HUES48 (cell line): ENCODE results near the gene TRAIP.

ENCODE experiments used
- H3K27ac ChIP-seq: one replicate; pipeline ENCODE4 v1.7.0; 2013; ENCODE audit warnings: low read depth, low read length, inconsistent platforms
- H3K27me3 ChIP-seq: 2 replicates; pipeline ENCODE4 v1.6.1; 2013; ENCODE audit warnings: mild to moderate bottlenecking, low read length; ENCODE audit not compliant: control insufficient read depth, insufficient read depth
- H3K36me3 ChIP-seq: 2 replicates; pipeline ENCODE4 v1.6.1; 2013; ENCODE audit warnings: low read length; ENCODE audit not compliant: control insufficient read depth, insufficient read depth
- H3K4me1 ChIP-seq: 2 replicates; pipeline ENCODE4 v1.6.1; 2013; ENCODE audit warnings: mild to moderate bottlenecking, low read length; ENCODE audit not compliant: control insufficient read depth, insufficient read depth
- H3K4me3 ChIP-seq: 2 replicates; pipeline ENCODE4 v1.5.1; 2013; ENCODE audit warnings: mild to moderate bottlenecking, low read depth, low read length
- H3K9ac ChIP-seq: 2 replicates; pipeline ENCODE4 v1.6.1; 2013; ENCODE audit warnings: mild to moderate bottlenecking, low read depth, low read length, moderate library complexity
- H3K9me3 ChIP-seq: 2 replicates; pipeline ENCODE4 v1.6.1; 2013; ENCODE audit warnings: low read length; ENCODE audit not compliant: control insufficient read depth, insufficient read depth

TRAIP gene

DNA sequence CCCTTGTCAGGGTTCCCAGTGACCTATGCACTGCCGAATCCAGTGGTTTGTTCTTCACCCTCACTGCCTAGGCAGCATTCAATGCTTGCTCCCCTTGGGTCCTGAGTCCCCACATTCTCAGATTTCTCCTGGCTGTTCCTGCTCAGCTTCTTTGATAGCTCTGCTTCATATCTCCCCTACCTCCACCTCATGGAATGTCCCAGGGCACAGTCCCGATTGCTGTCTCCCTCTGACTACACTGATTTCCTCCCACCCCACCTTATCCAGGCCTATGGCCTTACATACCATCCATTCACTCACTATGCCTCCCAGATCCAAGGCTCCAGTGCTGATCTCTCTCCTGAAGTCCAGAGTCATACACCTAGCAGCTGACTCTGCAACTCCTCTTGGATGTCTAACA lies 55.2 kb downstream of the TRAIP start:
- Histone ChIP-seq H3K9me3 (no peaks in the 10 kb centered on the region), H3K27me3 (peaks cover 31% of the 10 kb centered on the region), H3K36me3 (no peaks in the 10 kb centered on the region), H3K4me3 (no peak overlapping the region), H3K4me1 (peaks cover 6% of the 10 kb centered on the region; the same call in 1 of the 2 replicates), H3K9ac (no peak overlapping the region), H3K27ac (no peak overlapping the region)

DNA sequence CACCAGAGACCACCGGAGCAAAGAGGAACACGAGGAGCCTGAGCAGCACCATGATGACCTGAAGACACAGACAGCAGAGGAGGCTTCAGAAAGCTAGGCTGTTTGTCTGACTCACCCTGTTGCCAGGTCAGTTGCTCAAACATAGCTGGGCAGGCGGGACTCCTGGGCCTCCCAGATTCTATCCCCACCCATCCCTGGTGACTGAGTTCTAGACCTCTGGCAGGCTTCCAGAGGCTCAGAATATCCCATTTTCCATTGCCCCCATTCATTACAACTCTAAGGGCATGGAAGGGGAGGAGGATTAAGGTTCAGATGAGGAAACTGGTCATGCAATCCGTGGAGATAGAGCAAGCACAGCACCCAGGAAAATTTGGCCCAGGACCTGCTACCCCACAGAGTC lies 56.6 kb downstream of the TRAIP start, which contains the start of gene CDHR4:
CDHR4 (minus strand) TSS at position 113 of the 400 bp plus-strand sequence; CDS start at position 52, 61 bp downstream.
- H3K36me3 ChIP-seq = no peaks in the 10 kb centered on the region
- H3K27ac ChIP-seq = no peak within 1 kb of the TSS
- no peaks in the 10 kb centered on the region for H3K4me1 ChIP-seq
- H3K4me3 ChIP-seq = no peak within 1 kb of the TSS
- H3K9ac ChIP-seq = no peak within 1 kb of the TSS
- peaks cover 24% of the 10 kb centered on the region for H3K27me3 ChIP-seq
- H3K9me3 ChIP-seq = no peaks in the 10 kb centered on the region

DNA sequence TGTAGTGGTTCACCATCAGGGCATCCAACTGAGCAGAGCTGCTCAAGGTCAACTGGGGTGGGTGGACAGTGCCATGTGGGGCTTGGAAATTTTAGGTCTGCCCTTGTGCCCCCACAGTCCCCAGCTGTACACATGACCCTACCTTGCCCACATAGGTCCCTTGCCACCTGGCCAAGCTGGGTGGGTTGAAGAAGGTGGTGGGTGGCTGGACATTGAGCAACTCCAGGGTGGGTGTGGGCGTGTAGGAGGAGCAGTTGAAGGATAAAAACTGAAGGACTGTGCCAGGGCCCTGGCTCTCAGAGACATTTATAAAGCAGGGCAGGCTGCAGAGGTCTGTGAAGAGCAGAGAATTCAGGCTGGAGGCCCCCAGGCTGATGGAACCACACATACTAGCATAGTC lies 57.3 kb downstream of the TRAIP start:
- Histone ChIP-seq H3K9ac (no peak overlapping the region), H3K27ac (no peak overlapping the region)

DNA sequence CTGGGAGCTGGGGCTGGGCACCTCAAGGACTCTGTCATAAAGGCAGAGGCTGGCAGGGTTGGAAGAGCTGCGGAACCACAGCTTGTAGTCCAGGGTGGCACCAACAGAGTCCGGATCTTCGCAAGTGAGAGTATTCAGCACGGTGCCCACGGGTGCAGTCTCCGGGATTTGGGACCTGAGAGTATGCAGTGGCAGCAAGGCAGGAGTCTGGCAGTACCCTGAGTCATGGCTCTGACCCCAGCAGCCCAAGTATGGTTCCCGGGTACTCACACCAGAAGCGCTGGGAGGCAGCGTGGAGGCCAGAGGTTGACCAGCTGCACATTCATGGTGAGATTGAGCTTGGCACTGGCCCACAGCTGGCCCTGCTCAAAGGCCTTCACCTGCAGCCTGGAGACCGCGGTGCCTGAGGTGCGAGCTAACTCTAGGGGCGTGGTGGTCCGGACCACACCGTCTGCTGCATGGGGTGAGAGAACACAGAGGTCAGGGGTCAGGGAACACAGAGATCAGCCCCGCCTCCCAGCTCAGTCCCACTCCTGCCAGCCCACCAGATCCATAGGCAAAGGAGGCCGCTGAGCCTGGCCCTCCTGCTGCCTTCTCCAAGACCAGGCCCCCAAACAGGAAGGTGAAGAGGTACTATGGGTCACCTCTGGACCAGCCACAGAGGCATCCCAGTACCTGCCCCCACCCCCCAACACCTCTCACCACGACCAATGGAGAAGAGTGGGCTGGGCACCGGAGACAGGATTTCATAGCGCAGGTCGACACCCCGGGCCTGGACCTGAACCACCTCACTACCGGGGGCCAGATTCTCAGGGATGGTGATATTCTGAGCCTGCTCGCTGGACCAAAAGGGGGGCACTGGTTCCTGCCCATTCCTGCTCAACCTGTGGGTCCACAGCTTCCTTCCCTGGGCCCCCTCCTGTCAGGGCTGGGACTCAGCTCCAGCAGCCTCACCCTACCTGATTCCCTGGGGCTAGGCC lies 61.1 kb downstream of the TRAIP start:
- no peak overlapping the region for H3K9ac ChIP-seq
- H3K27me3 ChIP-seq = no peaks in the 10 kb centered on the region
- no peaks in the 10 kb centered on the region for H3K4me1 ChIP-seq
- no peaks in the 10 kb centered on the region for H3K36me3 ChIP-seq
- H3K4me3 ChIP-seq = no peak overlapping the region
- no peaks in the 10 kb centered on the region for H3K9me3 ChIP-seq
- H3K27ac ChIP-seq = no peak overlapping the region

More for the DNA sequence above, 57.3 kb downstream of the TRAIP start:
- no peaks in the 10 kb centered on the region for H3K4me1 ChIP-seq
- H3K9me3 ChIP-seq = no peaks in the 10 kb centered on the region
- peaks cover 17% of the 10 kb centered on the region for H3K27me3 ChIP-seq
- no peaks in the 10 kb centered on the region for H3K36me3 ChIP-seq
- no peak overlapping the region for H3K4me3 ChIP-seq

DNA sequence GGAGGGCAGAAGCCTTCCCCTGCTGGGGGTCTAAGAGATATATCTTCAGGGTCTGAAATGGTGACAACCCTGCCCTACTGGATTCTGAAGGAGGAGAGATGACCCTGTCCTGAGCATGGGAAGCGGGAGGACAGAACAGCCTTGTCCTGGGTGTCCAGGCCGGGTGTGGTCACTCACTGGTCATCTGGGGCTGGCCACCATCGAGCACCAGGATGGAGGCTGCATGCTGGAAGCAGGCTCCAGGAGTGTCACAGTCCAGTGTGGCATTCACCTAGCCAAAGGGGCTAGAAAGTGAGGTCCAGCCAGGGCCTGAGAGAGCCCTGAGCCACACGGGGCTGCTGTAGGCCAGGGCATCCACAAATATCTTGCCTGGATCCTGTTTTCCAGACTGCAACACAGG lies 61.9 kb downstream of the TRAIP start:
- Histone ChIP-seq H3K4me1 (no peaks in the 10 kb centered on the region), H3K36me3 (no peaks in the 10 kb centered on the region), H3K9ac (no peak overlapping the region), H3K27me3 (no peaks in the 10 kb centered on the region), H3K4me3 (no peak overlapping the region), H3K9me3 (no peaks in the 10 kb centered on the region), H3K27ac (no peak overlapping the region)

DNA sequence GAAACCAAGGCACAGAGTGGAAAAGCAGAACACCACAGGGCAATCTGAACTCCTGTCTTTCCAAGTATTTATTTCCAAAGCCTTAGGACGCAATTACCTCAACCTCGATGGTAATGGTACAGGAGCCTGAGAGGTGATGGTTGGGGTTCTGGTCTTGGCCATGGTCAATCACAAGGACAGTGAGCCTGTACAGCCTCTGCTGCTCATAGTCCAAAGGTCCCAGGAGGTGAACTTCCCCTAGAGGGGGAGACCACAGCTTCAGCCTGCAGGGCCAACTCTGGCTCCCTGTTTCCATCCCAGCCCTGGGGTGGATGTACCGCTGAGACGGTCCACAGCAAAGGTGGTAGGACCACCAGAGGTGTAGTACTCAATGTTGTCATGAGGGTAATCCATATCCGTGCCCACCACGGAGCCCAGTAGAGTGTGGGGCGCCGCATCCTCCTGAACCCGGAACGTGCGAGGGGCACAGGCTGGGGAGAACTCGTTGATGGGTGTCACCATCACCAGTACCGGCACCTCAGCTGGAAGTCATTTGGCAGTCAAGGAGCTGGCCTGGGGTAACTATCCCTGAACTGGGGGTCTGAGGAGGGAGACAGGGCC lies 62.8 kb downstream of the TRAIP start:
- no peaks in the 10 kb centered on the region for H3K4me1 ChIP-seq
- H3K9me3 ChIP-seq = no peaks in the 10 kb centered on the region
- H3K9ac ChIP-seq = no peak overlapping the region
- H3K27ac ChIP-seq = no peak overlapping the region
- no peaks in the 10 kb centered on the region for H3K36me3 ChIP-seq
- no peak overlapping the region for H3K4me3 ChIP-seq
- H3K27me3 ChIP-seq = no peaks in the 10 kb centered on the region

DNA sequence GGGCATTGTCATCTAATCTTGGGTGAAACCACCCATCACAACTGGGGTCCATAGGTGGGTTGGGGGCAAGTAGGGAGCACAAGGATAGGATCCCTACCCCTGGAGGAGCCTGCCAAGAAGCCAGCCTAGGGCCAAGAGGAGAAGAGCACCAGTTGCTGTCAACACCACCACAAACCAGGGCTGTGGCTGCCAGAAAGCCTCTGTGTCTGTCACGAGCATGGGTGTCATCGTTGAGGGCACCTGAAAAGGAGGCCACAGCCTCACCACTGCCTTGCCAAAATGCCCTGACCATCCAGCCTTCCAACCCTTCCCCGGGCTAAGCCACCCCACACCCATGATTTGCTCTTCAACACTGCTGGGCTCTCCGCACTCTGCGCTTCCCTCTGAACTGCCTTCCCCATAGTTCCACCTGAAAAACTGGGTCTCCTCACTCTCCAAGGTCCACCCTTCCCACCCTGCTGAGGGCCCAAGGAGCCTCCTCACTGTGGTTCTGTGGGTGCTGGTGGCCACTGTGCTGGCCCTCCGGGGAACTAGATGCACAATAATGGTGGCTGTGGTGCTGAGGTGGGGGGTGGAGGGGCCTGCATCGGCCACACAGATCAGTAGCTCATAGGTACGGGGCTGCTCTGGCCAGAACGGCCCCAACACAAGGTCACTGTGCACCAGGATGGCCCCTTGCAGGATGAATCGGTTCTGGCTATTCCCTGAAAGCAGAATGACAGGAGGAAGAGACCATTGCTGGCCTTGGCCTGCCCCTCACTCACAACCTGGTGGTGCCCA lies 63.8 kb downstream of the TRAIP start:
- H3K27ac ChIP-seq = no peak overlapping the region
- no peaks in the 10 kb centered on the region for H3K36me3 ChIP-seq
- H3K9me3 ChIP-seq = no peaks in the 10 kb centered on the region
- H3K9ac ChIP-seq = no peak overlapping the region
- no peaks in the 10 kb centered on the region for H3K27me3 ChIP-seq
- H3K4me3 ChIP-seq = no peak overlapping the region
- H3K4me1 ChIP-seq = no peaks in the 10 kb centered on the region

DNA sequence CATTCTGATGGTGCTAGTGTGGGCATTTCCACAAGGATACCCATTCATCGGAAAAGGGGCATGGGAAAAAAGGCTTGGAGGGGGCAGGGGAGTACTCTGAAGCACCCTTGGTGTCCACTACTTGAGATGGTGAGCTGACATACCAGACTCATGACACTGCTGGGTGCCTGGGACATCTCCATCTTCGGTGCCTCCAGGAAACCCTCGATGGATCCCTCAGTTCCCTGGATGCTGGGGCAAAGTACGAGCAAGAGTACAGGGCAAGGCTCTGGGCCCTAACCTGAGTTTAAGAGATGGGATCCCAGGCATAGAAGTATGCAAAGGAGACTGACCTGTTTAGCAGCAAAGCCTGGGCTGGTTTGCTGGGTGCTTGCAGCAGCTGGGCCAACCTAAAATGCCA lies 64.8 kb downstream of the TRAIP start:
- Histone ChIP-seq H3K4me1 (peaks cover 3% of the 10 kb centered on the region; the same call in 1 of the 2 replicates), H3K27me3 (no peaks in the 10 kb centered on the region), H3K36me3 (no peaks in the 10 kb centered on the region), H3K4me3 (no peak overlapping the region), H3K9ac (no peak overlapping the region), H3K27ac (no peak overlapping the region), H3K9me3 (no peaks in the 10 kb centered on the region)

DNA sequence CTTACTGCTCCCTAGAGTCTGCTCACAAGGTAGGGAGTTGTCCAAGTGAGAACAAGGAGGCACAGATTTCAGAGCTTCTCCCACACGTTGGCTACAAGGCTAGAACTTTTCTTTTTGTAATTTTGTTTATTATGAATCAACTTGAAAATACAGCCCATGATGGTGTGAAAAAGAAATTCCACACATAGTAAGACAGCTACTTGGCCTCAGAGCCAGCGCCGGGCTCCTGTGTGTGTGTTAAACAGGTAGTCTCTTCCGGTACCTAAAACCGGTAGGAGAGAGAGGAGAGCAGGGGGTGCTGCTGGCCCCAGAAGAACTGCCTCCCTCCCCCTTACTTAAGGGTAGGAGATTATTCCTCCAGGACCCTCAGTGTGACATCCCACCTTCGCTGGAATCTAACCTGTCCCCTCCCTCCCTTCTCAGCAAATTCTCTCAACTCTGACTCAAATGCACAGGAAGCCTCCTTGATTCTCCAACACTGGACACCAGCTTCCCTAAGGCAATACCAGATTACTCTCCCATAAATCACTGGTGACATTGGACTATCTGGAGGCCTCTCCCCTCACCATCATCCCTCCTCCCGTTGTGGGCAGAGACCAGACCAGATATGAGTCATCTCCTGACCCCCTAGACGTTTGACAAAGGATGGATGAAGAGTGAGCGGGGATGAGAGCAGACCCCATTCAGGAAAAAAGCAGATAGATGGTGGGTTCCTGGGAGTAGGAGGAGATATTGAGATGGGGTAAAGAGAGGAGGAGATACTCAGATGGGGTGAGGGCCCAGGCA lies 65.5 kb downstream of the TRAIP start:
- Histone ChIP-seq H3K27me3 (no peaks in the 10 kb centered on the region), H3K4me1 (peaks cover 3% of the 10 kb centered on the region; the same call in 1 of the 2 replicates), H3K9ac (no peak overlapping the region), H3K4me3 (no peak overlapping the region), H3K27ac (no peak overlapping the region), H3K9me3 (no peaks in the 10 kb centered on the region), H3K36me3 (no peaks in the 10 kb centered on the region)

DNA sequence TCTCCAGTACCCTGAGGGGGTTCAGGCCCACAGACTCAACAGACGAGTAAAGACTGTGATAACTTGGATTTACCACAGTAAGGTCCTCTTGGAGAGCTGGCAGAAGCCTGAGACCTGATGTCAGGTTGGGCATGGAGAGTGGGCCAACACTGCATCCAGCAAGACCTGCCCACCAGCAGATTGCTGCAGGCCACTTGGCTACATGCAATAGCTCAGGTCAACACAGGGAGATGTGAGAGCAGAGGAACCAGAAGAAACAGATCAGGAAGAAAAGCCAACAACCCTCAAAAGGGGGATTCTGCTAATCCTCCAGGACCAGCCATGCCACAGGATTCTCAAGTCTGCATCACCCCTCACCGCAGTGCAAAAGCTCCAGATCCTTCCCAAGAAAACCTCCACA lies 68.3 kb downstream of the TRAIP start:
- peaks cover 11% of the 10 kb centered on the region for H3K36me3 ChIP-seq

More for the DNA sequence above, 68.3 kb downstream of the TRAIP start:
- Histone ChIP-seq H3K27ac (no peak overlapping the region), H3K9me3 (no peaks in the 10 kb centered on the region), H3K9ac (no peak overlapping the region), H3K27me3 (no peaks in the 10 kb centered on the region), H3K4me3 (no peak overlapping the region), H3K4me1 (peaks cover 3% of the 10 kb centered on the region; the same call in 1 of the 2 replicates)
